GM12878 (cell line): ENCODE data around the gene RIPK4. TPM values are rescaled to one million over a fixed set of nuclear protein-coding genes. Genes with fewer than 3 reads are reported as not detected.

ENCODE experiments used
- ATAC-seq: fragments of 200-7000 bp; cut with Tn5 transposase; 3 replicates; pipeline ENCODE4 v1.9.1; 2020; ENCODE audit warnings: mild to moderate bottlenecking, moderate library complexity
- BruUV-seq: library from RNA; stranded (reverse); fragments of 400-500 nt; replicated peaks from 2 replicates; lab custom pipeline; 2021; lab: Mats Ljungman, UMichigan
- CTCF ChIA-PET: fragments of 300-600 bp; sonication (Branson Sonifier 250); formaldehyde crosslinking; extraction: SDS; loops from one replicate; lab custom pipeline; 2021; ENCODE audit warnings: inconsistent platforms; lab: Yijun Ruan, JAX
- POLR2A ChIA-PET: fragments of 350-600 bp; formaldehyde crosslinking; extraction: SDS; loops from one replicate; lab custom pipeline; 2021; ENCODE audit warnings: inconsistent platforms; lab: Charles Lee
- RAD21 ChIA-PET: fragments of 300-600 bp; sonication (Branson Sonifier 250); formaldehyde crosslinking; loops from one replicate; lab custom pipeline; 2023; ENCODE audit warnings: antibody characterized with exemption; ENCODE audit not compliant: unreplicated experiment; lab: Charles Lee
- SMC1A ChIA-PET: fragments of 300-600 bp; sonication (Branson Sonifier 250); formaldehyde crosslinking; loops from one replicate; lab custom pipeline; 2023; ENCODE audit not compliant: unreplicated experiment, uncharacterized antibody; lab: Charles Lee
- DNase-seq: peaks from one replicate; pipeline ENCODE4 v3.0.0-alpha.2; 2011; ENCODE audit warnings: low read depth, low spot score
- FAIRE-seq: peaks from 3 replicates; lab custom pipeline; 2011; peaks lifted over from hg19 to GRCh38; lab: Jason Lieb, UNC
- H2AFZ ChIP-seq: 2 replicates; pipeline ENCODE4 v1.6.0; 2011; ENCODE audit warnings: low read depth, low read length, control low read depth; ENCODE audit not compliant: control insufficient read depth
- H3K27ac ChIP-seq: 2 replicates; pipeline ENCODE4 v1.5.1; 2011; ENCODE audit warnings: control low read depth; ENCODE audit not compliant: control insufficient read depth, insufficient read depth
- H3K27me3 ChIP-seq, 2 experiments: replicated peaks in 1 of 2; 2 replicates each; pipeline versions ENCODE4 v1.6.0 to v1.6.1; 2011; ENCODE audit warnings: low read length in 1 of 2; ENCODE audit not compliant: control insufficient read depth in 2 of 2, insufficient read depth in 2 of 2
- H3K36me3 ChIP-seq, 2 experiments: 2 replicates each; pipeline ENCODE4 v1.5.1; 2011; ENCODE audit warnings: low read length in 1 of 2; ENCODE audit not compliant: control insufficient read depth in 2 of 2, insufficient read depth in 2 of 2
- H3K4me1 ChIP-seq: 2 replicates; pipeline ENCODE4 v1.6.1; 2011; ENCODE audit warnings: mild to moderate bottlenecking, low read length, moderate library complexity, mixed read lengths; ENCODE audit not compliant: control insufficient read depth, insufficient read depth
- H3K4me2 ChIP-seq: 2 replicates; pipeline ENCODE4 v1.6.0; 2011; ENCODE audit warnings: control low read depth; ENCODE audit not compliant: control insufficient read depth, insufficient read depth
- H3K4me3 ChIP-seq: fragments of 200-600 bp; sonication (generic); 2 replicates; pipeline ENCODE4 v1.5.1; 2016
- H3K79me2 ChIP-seq: 2 replicates; pipeline ENCODE4 v1.6.0; 2011; ENCODE audit warnings: low read length; ENCODE audit not compliant: control insufficient read depth, insufficient read depth
- H3K9ac ChIP-seq: 2 replicates; pipeline ENCODE4 v1.8.0; 2011; ENCODE audit warnings: low read length, control low read depth, mixed read lengths; ENCODE audit not compliant: control insufficient read depth, insufficient read depth
- H3K9me3 ChIP-seq: replicated peaks from 3 replicates; pipeline ENCODE4 v1.5.1; 2011; ENCODE audit warnings: mild to moderate bottlenecking, low read length; ENCODE audit not compliant: control insufficient read depth, insufficient read depth
- H4K20me1 ChIP-seq: 2 replicates; pipeline ENCODE4 v1.6.0; 2011; ENCODE audit not compliant: control insufficient read depth, insufficient read depth
- BRCA1 ChIP-seq: IDR thresholded peaks from 2 replicates; pipeline ENCODE4 v1.6.1; 2011; ENCODE audit warnings: low read depth, low read length, improper control_type of control experiment
- DPF2 ChIP-seq: fragments of 450-650 bp; IDR thresholded peaks from 2 replicates; pipeline ENCODE4 v1.6.1; 2017; ENCODE audit warnings: mild to moderate bottlenecking
- ETV6 ChIP-seq, 2 experiments: fragments of 450-650 bp in 1 of 2; IDR thresholded peaks in 1 of 2; conservative IDR thresholded peaks in 1 of 2; 2 replicates each; pipeline ENCODE4 v1.6.1; 2014; ENCODE audit warnings: antibody characterized with exemption in 1 of 2, borderline replicate concordance in 1 of 2, low read depth in 1 of 2, mild to moderate bottlenecking in 1 of 2, moderate library complexity in 1 of 2
- HDGF ChIP-seq: fragments of 450-650 bp; IDR thresholded peaks from 2 replicates; pipeline ENCODE4 v1.6.1; 2016; ENCODE audit warnings: antibody characterized with exemption
- KAT2A ChIP-seq: conservative IDR thresholded peaks from 2 replicates; pipeline ENCODE4 v1.6.1; 2011; ENCODE audit warnings: low read depth, low read length; ENCODE audit not compliant: control insufficient read depth
- LARP7 ChIP-seq: fragments of 450-650 bp; IDR thresholded peaks from 2 replicates; pipeline ENCODE4 v1.6.1; 2017; ENCODE audit warnings: mild to moderate bottlenecking
- MEF2B ChIP-seq: fragments of 450-650 bp; IDR thresholded peaks from 2 replicates; pipeline ENCODE4 v1.6.1; 2018; ENCODE audit warnings: mild to moderate bottlenecking, moderate library complexity; ENCODE audit not compliant: partially characterized antibody, poor library complexity, severe bottlenecking
- NBN ChIP-seq: fragments of 450-650 bp; IDR thresholded peaks from 2 replicates; pipeline ENCODE4 v1.6.1; 2016
- PAX8 ChIP-seq: fragments of 450-650 bp; IDR thresholded peaks from 2 replicates; pipeline ENCODE4 v1.6.1; 2017; ENCODE audit warnings: mild to moderate bottlenecking, moderate library complexity
- RB1 ChIP-seq: fragments of 450-650 bp; formaldehyde crosslinking; IDR thresholded peaks from 2 replicates; pipeline ENCODE4 v1.6.1; 2017; ENCODE audit warnings: mild to moderate bottlenecking, borderline replicate concordance
- RUNX3 ChIP-seq: IDR thresholded peaks from 2 replicates; pipeline ENCODE4 v1.6.1; 2012; ENCODE audit warnings: low read length, inconsistent platforms
- SRF ChIP-seq, 2 experiments: IDR thresholded peaks; 2 replicates each; pipeline ENCODE4 v1.6.1; 2011; ENCODE audit warnings: low read depth in 2 of 2, low read length in 2 of 2, mild to moderate bottlenecking in 1 of 2, moderate library complexity in 1 of 2
- TARDBP ChIP-seq: IDR thresholded peaks from 2 replicates; pipeline ENCODE4 v1.6.1; 2016; ENCODE audit warnings: borderline replicate concordance
- ZZZ3 ChIP-seq: IDR thresholded peaks from 2 replicates; pipeline ENCODE4 v1.6.1; 2011; ENCODE audit warnings: low read depth; ENCODE audit not compliant: control insufficient read depth, insufficient read length
- WGBS: methylation state at CpG from one replicate; pipeline ENCODE4 v1.1.6; 2016; ENCODE audit warnings: low lambda C conversion rate; ENCODE audit not compliant: insufficient replicate concordance, insufficient coverage; ENCODE audit errors: missing lambda C conversion rate; 5-methylcytosine and 5-hydroxymethylcytosine counted together
- in situ Hi-C: fragments of 300-500 bp; cut with MboI; formaldehyde crosslinking; loops from 9 replicates; pipeline ENCODE4 v1.14.3; 2018; ENCODE audit warnings: mixed read lengths
- intact Hi-C: fragments of 100-400 bp; cut with micrococcal nuclease; formaldehyde crosslinking; loops from one replicate; pipeline ENCODE4 v1.14.2; 2022; ENCODE audit not compliant: unreplicated experiment
- polyA plus RNA-seq, 11 experiments: library from polyadenylated mRNA; depleted of rRNA in 4 of 11; unstranded in 6 of 11; stranded (reverse) in 5 of 11; fragments of >200 nt; fragmentation: Nextera tagmentation in 4 of 11; fragmentation: Illumina TruSeq in 1 of 11; extraction: Ambion mirVana in 4 of 11; extraction: Trizol in 1 of 11; gene quantifications; 1 replicate in 1 of 11; 2 replicates in 10 of 11; pipeline versions ENCODE4 v1.2.1 to v1.2.3, GENCODE V29; 2011 to 2016; ENCODE audit warnings: inconsistent platforms in 2 of 11, missing spikeins in 2 of 11, low read depth in 1 of 11
- total RNA-seq, 4 experiments: library from RNA; depleted of rRNA in 3 of 4; stranded (reverse); fragments of >200 nt in 3 of 4; fragmentation: Illumina TruSeq in 1 of 4; extraction: Trizol in 1 of 4; gene quantifications; 2 replicates each; pipeline versions ENCODE4 v1.2.1 to v1.2.3, GENCODE V29; 2013 to 2021
- TF ChIP-seq, protein P1 (sequence below): fragments of 150-350 bp; IDR thresholded peaks from 2 replicates; pipeline ENCODE4 v1.6.1; 2014; ENCODE audit warnings: mild to moderate bottlenecking, low read depth, low read length
- TF ChIP-seq, protein P2 (sequence below): IDR thresholded peaks from 2 replicates; pipeline ENCODE4 v1.6.1; 2011; ENCODE audit warnings: borderline replicate concordance, low read depth, mild to moderate bottlenecking, moderate library complexity, mixed read lengths, low read length; ENCODE audit not compliant: insufficient read depth; ENCODE audit errors: extremely low read length

Gene RIPK4
- total and polyA plus RNA-seq, 10 of the 15 experiments (the other 5 are each of a cell fraction or from before 2014, with no cell fraction given) = 0.05 TPM; not detected in 9

GRCh38 chr21:41751611-41752011 lies 15.2 kb downstream of the RIPK4 start:
- Histone ChIP-seq H3K4me1 (no peaks in the 10 kb centered on the region), H4K20me1 (no peaks in the 10 kb centered on the region), H3K79me2 (no peaks in the 10 kb centered on the region), H3K4me3 (no peak overlapping the region), H2AFZ (no peak overlapping the region), H3K36me3 (no peaks in the 10 kb centered on the region), H3K27me3 (no peaks in the 10 kb centered on the region; a peak in 1 of 4 replicates), H3K27ac (no peak overlapping the region), H3K9ac (no peak overlapping the region), H3K9me3 (no peaks in the 10 kb centered on the region), H3K4me2 (no peak overlapping the region)
- no TSS peak for BruUV-seq
- no peak for DNase-seq
- no peak for TF ChIP-seq BRCA1
- no peak for TF ChIP-seq NBN
- TF ChIP-seq RB1 = no peak
- no peak for TF ChIP-seq ZZZ3
- no peak for TF ChIP-seq MEF2B
- TF ChIP-seq RUNX3 = no peak
- TF ChIP-seq SRF (IDR thresholded peaks at IDR 0.05; ENCODE audit: low read depth in 2 of 2, low read length in 2 of 2) = no peak
- TF ChIP-seq, protein P1, sequence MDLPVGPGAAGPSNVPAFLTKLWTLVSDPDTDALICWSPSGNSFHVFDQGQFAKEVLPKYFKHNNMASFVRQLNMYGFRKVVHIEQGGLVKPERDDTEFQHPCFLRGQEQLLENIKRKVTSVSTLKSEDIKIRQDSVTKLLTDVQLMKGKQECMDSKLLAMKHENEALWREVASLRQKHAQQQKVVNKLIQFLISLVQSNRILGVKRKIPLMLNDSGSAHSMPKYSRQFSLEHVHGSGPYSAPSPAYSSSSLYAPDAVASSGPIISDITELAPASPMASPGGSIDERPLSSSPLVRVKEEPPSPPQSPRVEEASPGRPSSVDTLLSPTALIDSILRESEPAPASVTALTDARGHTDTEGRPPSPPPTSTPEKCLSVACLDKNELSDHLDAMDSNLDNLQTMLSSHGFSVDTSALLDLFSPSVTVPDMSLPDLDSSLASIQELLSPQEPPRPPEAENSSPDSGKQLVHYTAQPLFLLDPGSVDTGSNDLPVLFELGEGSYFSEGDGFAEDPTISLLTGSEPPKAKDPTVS = no peak
- no peak for TF ChIP-seq TARDBP
- no peak for TF ChIP-seq LARP7
- TF ChIP-seq HDGF = no peak
- no peak for TF ChIP-seq KAT2A
- TF ChIP-seq DPF2 = no peak
- TF ChIP-seq, protein P2, sequence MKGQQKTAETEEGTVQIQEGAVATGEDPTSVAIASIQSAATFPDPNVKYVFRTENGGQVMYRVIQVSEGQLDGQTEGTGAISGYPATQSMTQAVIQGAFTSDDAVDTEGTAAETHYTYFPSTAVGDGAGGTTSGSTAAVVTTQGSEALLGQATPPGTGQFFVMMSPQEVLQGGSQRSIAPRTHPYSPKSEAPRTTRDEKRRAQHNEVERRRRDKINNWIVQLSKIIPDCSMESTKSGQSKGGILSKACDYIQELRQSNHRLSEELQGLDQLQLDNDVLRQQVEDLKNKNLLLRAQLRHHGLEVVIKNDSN = no peak
- no peak for TF ChIP-seq PAX8
- no peak for TF ChIP-seq ETV6 (conservative IDR thresholded peaks at IDR 0.05 in 1 of 2, IDR thresholded peaks at IDR 0.05 in 1 of 2; ENCODE audit: borderline replicate concordance in 1 of 2, low read depth in 1 of 2)
- POLR2A ChIA-PET = no interaction called here
- CTCF ChIA-PET = interaction anchor here (0.9 kb wide), 1 partner anchor 17 kb away, joined by 3 read pairs; no protein-coding TSS in a partner anchor
- RAD21 ChIA-PET = interaction anchor here (1.4 kb wide), 1 partner anchor 17 kb away, joined by 3 read pairs; no protein-coding TSS in a partner anchor
- no peak for ATAC-seq
- intact Hi-C loops = no loop called here
- FAIRE-seq = no peak
- in situ Hi-C loops = no loop called here
- 24% methylated on average over 12 of the region's 12 CpGs for WGBS
- SMC1A ChIA-PET = no interaction called here
